IMR-90 (cell line): ENCODE results near the gene C3orf52. TPM values are rescaled to one million over a fixed set of nuclear protein-coding genes. Genes with fewer than 3 reads are reported as not detected.
A peak's percentile ranks its signal among the peaks of the same experiment; 100 is the strongest.

ENCODE experiments used
- ATAC-seq: fragments of 200-7000 bp; cut with Tn5 transposase; 2 replicates; pipeline ENCODE4 v1.9.1; 2020; ENCODE audit warnings: low read depth, mild to moderate bottlenecking, moderate library complexity
- BruUV-seq: library from RNA; stranded (reverse); fragments of 400-500 nt; replicated peaks from 2 replicates; lab custom pipeline; 2021; lab: Mats Ljungman, UMichigan
- CTCF ChIA-PET: fragments of 300-600 bp; formaldehyde crosslinking; extraction: SDS; loops from one replicate; lab custom pipeline; 2021; ENCODE audit warnings: antibody characterized with exemption; lab: Yijun Ruan, JAX
- POLR2A ChIA-PET: fragments of 300-600 bp; sonication (Branson Sonifier 250); formaldehyde crosslinking; loops from one replicate; lab custom pipeline; 2022; ENCODE audit warnings: antibody characterized with exemption; ENCODE audit not compliant: unreplicated experiment; lab: Charles Lee
- DNase-seq: peaks from one replicate; pipeline ENCODE4 v3.0.0; 2013
- H2AFZ ChIP-seq: replicated peaks from 2 replicates; pipeline ENCODE3; 2013; ENCODE audit warnings: low read length, mild to moderate bottlenecking; ENCODE audit not compliant: poor library complexity
- H2AK5ac ChIP-seq: 2 replicates; pipeline ENCODE4 v1.6.1; 2013; ENCODE audit warnings: low read depth, low read length, inconsistent platforms
- H2AK9ac ChIP-seq: replicated peaks from 2 replicates; pipeline ENCODE3; 2013; ENCODE audit warnings: mild to moderate bottlenecking, low read depth, low read length, moderate library complexity; ENCODE audit not compliant: poor library complexity
- H2BK120ac ChIP-seq: 2 replicates; pipeline ENCODE4 v1.6.1; 2013; ENCODE audit warnings: low read depth, low read length, inconsistent platforms
- H2BK15ac ChIP-seq: 3 replicates; pipeline ENCODE4 v1.6.1; 2013; ENCODE audit warnings: low read depth, low read length, inconsistent platforms
- H2BK20ac ChIP-seq: 2 replicates; pipeline ENCODE4 v1.6.1; 2013; ENCODE audit warnings: low read depth, mild to moderate bottlenecking, inconsistent platforms, low read length, moderate library complexity
- H2BK5ac ChIP-seq: 2 replicates; pipeline ENCODE4 v1.6.1; 2013; ENCODE audit warnings: mild to moderate bottlenecking, low read depth, low read length, inconsistent platforms; ENCODE audit not compliant: poor library complexity, severe bottlenecking
- H3K14ac ChIP-seq: replicated peaks from 2 replicates; pipeline ENCODE4 v1.6.1; 2013; ENCODE audit warnings: low read depth, low read length, inconsistent platforms
- H3K18ac ChIP-seq: 2 replicates; pipeline ENCODE4 v1.6.1; 2013; ENCODE audit warnings: low read depth, low read length, control low read depth
- H3K23ac ChIP-seq: 2 replicates; pipeline ENCODE4 v1.6.1; 2013; ENCODE audit warnings: low read depth, low read length, inconsistent platforms
- H3K27ac ChIP-seq: 2 replicates; pipeline ENCODE4 v1.5.1; 2013; ENCODE audit warnings: mild to moderate bottlenecking, control low read depth, low read length; ENCODE audit not compliant: insufficient read depth
- H3K27me3 ChIP-seq: 2 replicates; pipeline ENCODE4 v1.6.1; 2013; ENCODE audit warnings: low read length; ENCODE audit not compliant: control insufficient read depth, insufficient read depth
- H3K36me3 ChIP-seq: 2 replicates; pipeline ENCODE4 v1.6.1; 2013; ENCODE audit warnings: low read length, mixed read lengths; ENCODE audit not compliant: control insufficient read depth, insufficient read depth
- H3K4ac ChIP-seq: 2 replicates; pipeline ENCODE4 v1.6.1; 2013; ENCODE audit warnings: low read depth, low read length, inconsistent platforms
- H3K4me1 ChIP-seq: 2 replicates; pipeline ENCODE4 v1.6.1; 2013; ENCODE audit warnings: low read length, mixed read lengths; ENCODE audit not compliant: control insufficient read depth, insufficient read depth
- H3K4me2 ChIP-seq: 2 replicates; pipeline ENCODE4 v1.6.1; 2013; ENCODE audit warnings: low read depth, mild to moderate bottlenecking, control low read depth, low read length, moderate library complexity
- H3K4me3 ChIP-seq: 2 replicates; pipeline ENCODE4 v1.5.1; 2013; ENCODE audit warnings: low read depth, mild to moderate bottlenecking, control low read depth, low read length, moderate library complexity; ENCODE audit not compliant: insufficient read depth
- H3K56ac ChIP-seq: 2 replicates; pipeline ENCODE4 v1.6.1; 2013; ENCODE audit warnings: low read length, inconsistent platforms; ENCODE audit not compliant: insufficient read depth; ENCODE audit errors: extremely low read depth
- H3K79me1 ChIP-seq, 2 experiments: 2 replicates each; pipeline ENCODE4 v1.6.1; 2013; ENCODE audit warnings: low read length in 2 of 2, inconsistent platforms in 1 of 2, low read depth in 1 of 2
- H3K9ac ChIP-seq: 2 replicates; pipeline ENCODE4 v1.6.1; 2013; ENCODE audit warnings: low read depth, low read length, control low read depth
- H3K9me1 ChIP-seq: 2 replicates; pipeline ENCODE4 v1.6.1; 2013; ENCODE audit warnings: low read length, inconsistent platforms; ENCODE audit not compliant: insufficient read depth
- H3K9me3 ChIP-seq: 2 replicates; pipeline ENCODE4 v1.6.1; 2013; ENCODE audit warnings: low read length; ENCODE audit not compliant: control insufficient read depth, insufficient read depth
- H4K20me1 ChIP-seq: 2 replicates; pipeline ENCODE4 v1.6.1; 2013; ENCODE audit warnings: low read length, inconsistent platforms; ENCODE audit not compliant: insufficient read depth
- H4K5ac ChIP-seq: 2 replicates; pipeline ENCODE4 v1.6.1; 2013; ENCODE audit warnings: mild to moderate bottlenecking, low read depth, low read length, control low read depth
- H4K8ac ChIP-seq, 2 experiments: 2 replicates each; pipeline ENCODE4 v1.6.1; 2013; ENCODE audit warnings: low read depth in 2 of 2, low read length in 2 of 2, control low read depth in 1 of 2, inconsistent platforms in 1 of 2
- H4K91ac ChIP-seq: 2 replicates; pipeline ENCODE4 v1.6.1; 2013; ENCODE audit warnings: low read depth, low read length, inconsistent platforms; ENCODE audit not compliant: insufficient read depth
- BHLHE40 ChIP-seq: fragments of 150-350 bp; IDR thresholded peaks from 2 replicates; pipeline ENCODE4 v1.6.1; 2016; ENCODE audit warnings: mild to moderate bottlenecking, low read depth, low read length
- CEBPB ChIP-seq: IDR thresholded peaks from 2 replicates; pipeline ENCODE4 v1.6.1; 2012; ENCODE audit warnings: low read depth, low read length, improper control_type of control experiment
- CHD1 ChIP-seq: IDR thresholded peaks from 2 replicates; pipeline ENCODE4 v1.6.1; 2012; ENCODE audit warnings: low read depth, low read length, improper control_type of control experiment
- FOS ChIP-seq: fragments of 150-350 bp; IDR thresholded peaks from 2 replicates; pipeline ENCODE4 v1.6.1; 2016; ENCODE audit warnings: low read depth, low read length
- MAFK ChIP-seq: IDR thresholded peaks from 2 replicates; pipeline ENCODE4 v1.6.1; 2012; ENCODE audit warnings: low read depth, low read length, improper control_type of control experiment
- MXI1 ChIP-seq: IDR thresholded peaks from 2 replicates; pipeline ENCODE4 v1.6.1; 2012; ENCODE audit warnings: low read depth, mild to moderate bottlenecking, low read length, moderate library complexity, borderline replicate concordance
- NFE2L2 ChIP-seq: fragments of 150-350 bp; IDR thresholded peaks from 2 replicates; pipeline ENCODE4 v1.6.1; 2016; ENCODE audit warnings: low read depth, mild to moderate bottlenecking, low read length
- POLR2A ChIP-seq: IDR thresholded peaks from 2 replicates; pipeline ENCODE4 v1.6.1; 2012; ENCODE audit warnings: mild to moderate bottlenecking, low read depth, low read length
- RAD21 ChIP-seq: IDR thresholded peaks from 2 replicates; pipeline ENCODE4 v1.6.1; 2012; ENCODE audit warnings: low read length, improper control_type of control experiment
- RCOR1 ChIP-seq: IDR thresholded peaks from 2 replicates; pipeline ENCODE4 v1.6.1; 2012; ENCODE audit warnings: mild to moderate bottlenecking, low read length, improper control_type of control experiment; ENCODE audit not compliant: insufficient replicate concordance
- RFX5 ChIP-seq: IDR thresholded peaks from 2 replicates; pipeline ENCODE4 v1.8.0; 2012; ENCODE audit warnings: low read depth, mild to moderate bottlenecking, low read length, moderate library complexity
- WGBS, 2 experiments: methylation state at CpG; one replicate each; pipeline versions ENCODE4 v1.1.5 to v1.1.7; 2013; ENCODE audit warnings: missing lambda C conversion rate in 2 of 2; ENCODE audit not compliant: insufficient read length in 1 of 2; ENCODE audit errors: extremely low coverage in 2 of 2; 5-methylcytosine and 5-hydroxymethylcytosine counted together
- dilution Hi-C: fragments of 300-500 bp; cut with HindIII; formaldehyde crosslinking; loops from one replicate; pipeline ENCODE4 v1.14.3; 2018; ENCODE audit warnings: low sequenced_read_pairs; ENCODE audit not compliant: unreplicated experiment
- in situ Hi-C: fragments of 300-500 bp; cut with MboI; formaldehyde crosslinking; loops from 3 replicates; pipeline ENCODE4 v1.14.3; 2019; ENCODE audit warnings: low sequenced_read_pairs, inconsistent platforms, mixed read lengths
- intact Hi-C: fragments of 100-400 bp; cut with micrococcal nuclease; formaldehyde crosslinking; loops from 2 replicates; pipeline ENCODE4 v1.10.0; 2022
- polyA plus RNA-seq, 3 experiments: library from polyadenylated mRNA; depleted of rRNA; stranded (reverse); fragments of >200 nt; gene quantifications; 2 replicates each; pipeline ENCODE4 v1.2.3, GENCODE V29; 2012; ENCODE audit warnings: low replicate concordance in 1 of 3
- total RNA-seq: library from RNA; depleted of rRNA; stranded (reverse); fragments of >200 nt; gene quantifications from 2 replicates; pipeline ENCODE4 v1.2.3, GENCODE V29; 2012
- TF ChIP-seq, protein P1 (sequence below): fragments of 150-350 bp; IDR thresholded peaks from 2 replicates; pipeline ENCODE4 v1.6.1; 2016; ENCODE audit warnings: low read depth, mild to moderate bottlenecking, low read length, moderate library complexity, borderline replicate concordance
- TF ChIP-seq, protein P2 (sequence below): fragments of 150-350 bp; IDR thresholded peaks from 2 replicates; pipeline ENCODE4 v1.6.1; 2017; ENCODE audit warnings: mild to moderate bottlenecking, antibody characterized with exemption, low read length, low read depth
- TF ChIP-seq, protein P3 (sequence below): conservative IDR thresholded peaks from 2 replicates; pipeline ENCODE4 v1.5.1; 2012; ENCODE audit warnings: mild to moderate bottlenecking, low read depth, low read length, improper control_type of control experiment

Gene C3orf52
- total and polyA plus RNA-seq, 2 of the 4 experiments (the other 2 are of a cell fraction): 7.5 to 12.5 TPM

- Histone ChIP-seq H4K5ac (peak overlapping the region; percentile 41; the same call in 1 of the 2 replicates), H2BK5ac (peak overlapping the region; percentile 97), H4K91ac (peak overlapping the region; percentile 9; the same call in 1 of the 2 replicates), H3K27ac (peak overlapping the region; percentile 70), H3K14ac (peak overlapping the region; percentile 46), H2BK15ac (peak overlapping the region; percentile 79; the same call in 1 of the 3 replicates), H3K4ac (peak overlapping the region; percentile 73), H3K79me1 (no peaks in the 10 kb centered on the region), H3K23ac (peak overlapping the region; percentile 43), H2BK120ac (peak overlapping the region; percentile 75), H4K20me1 (no peaks in the 10 kb centered on the region), H3K4me3 (peak overlapping the region; percentile 6; the same call in 1 of the 2 replicates), H2BK20ac (peak overlapping the region; percentile 59), H3K56ac (no peak overlapping the region), H3K36me3 (no peaks in the 10 kb centered on the region), H3K4me2 (peak overlapping the region; percentile 85), H3K9me1 (peaks cover 6% of the 10 kb centered on the region), H3K9ac (no peak overlapping the region), H3K27me3 (peaks cover 1% of the 10 kb centered on the region; the same call in 1 of the 2 replicates), H4K8ac (peak overlapping the region in 1 of 2 experiments; percentile 76; a peak in 2 of 4 replicates), H3K9me3 (no peaks in the 10 kb centered on the region), H2AK5ac (peak overlapping the region; percentile 30), H2AFZ (peak overlapping the region; percentile 90), H2AK9ac (peak overlapping the region; percentile 62), H3K18ac (peak overlapping the region; percentile 88), H3K4me1 (peaks cover 10% of the 10 kb centered on the region)
- dilution Hi-C loops: no loop called here
- DNase-seq (peak; percentile 97), ATAC-seq (peak; percentile 97)
- no TSS peak for BruUV-seq
- ChIA-PET POLR2A (no interaction called here), CTCF (no interaction called here)
- in situ Hi-C loops: no loop called here
- WGBS, 2 experiments: 0% methylated on average over 1 of the region's 6 CpGs; no CpG with 5 or more reads in 1 of the 2 experiments
- intact Hi-C loops: no loop called here
- TF ChIP-seq FOS (peak; percentile 52; the same call in 1 of the 2 replicates), CEBPB (peak; percentile 78), POLR2A (no peak), MAFK (peak; percentile 64; the same call in 1 of the 2 replicates), BHLHE40 (peak; percentile 82), RCOR1 (no peak), MXI1 (peak; percentile 75), CHD1 (peak; percentile 66; the same call in 1 of the 2 replicates), RAD21 (no peak), NFE2L2 (no peak), RFX5 (no peak)
- TF ChIP-seq, protein P1, sequence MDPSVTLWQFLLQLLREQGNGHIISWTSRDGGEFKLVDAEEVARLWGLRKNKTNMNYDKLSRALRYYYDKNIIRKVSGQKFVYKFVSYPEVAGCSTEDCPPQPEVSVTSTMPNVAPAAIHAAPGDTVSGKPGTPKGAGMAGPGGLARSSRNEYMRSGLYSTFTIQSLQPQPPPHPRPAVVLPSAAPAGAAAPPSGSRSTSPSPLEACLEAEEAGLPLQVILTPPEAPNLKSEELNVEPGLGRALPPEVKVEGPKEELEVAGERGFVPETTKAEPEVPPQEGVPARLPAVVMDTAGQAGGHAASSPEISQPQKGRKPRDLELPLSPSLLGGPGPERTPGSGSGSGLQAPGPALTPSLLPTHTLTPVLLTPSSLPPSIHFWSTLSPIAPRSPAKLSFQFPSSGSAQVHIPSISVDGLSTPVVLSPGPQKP: no peak
- TF ChIP-seq, protein P2, sequence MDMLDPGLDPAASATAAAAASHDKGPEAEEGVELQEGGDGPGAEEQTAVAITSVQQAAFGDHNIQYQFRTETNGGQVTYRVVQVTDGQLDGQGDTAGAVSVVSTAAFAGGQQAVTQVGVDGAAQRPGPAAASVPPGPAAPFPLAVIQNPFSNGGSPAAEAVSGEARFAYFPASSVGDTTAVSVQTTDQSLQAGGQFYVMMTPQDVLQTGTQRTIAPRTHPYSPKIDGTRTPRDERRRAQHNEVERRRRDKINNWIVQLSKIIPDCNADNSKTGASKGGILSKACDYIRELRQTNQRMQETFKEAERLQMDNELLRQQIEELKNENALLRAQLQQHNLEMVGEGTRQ: peak; percentile 85
- TF ChIP-seq, protein P3, sequence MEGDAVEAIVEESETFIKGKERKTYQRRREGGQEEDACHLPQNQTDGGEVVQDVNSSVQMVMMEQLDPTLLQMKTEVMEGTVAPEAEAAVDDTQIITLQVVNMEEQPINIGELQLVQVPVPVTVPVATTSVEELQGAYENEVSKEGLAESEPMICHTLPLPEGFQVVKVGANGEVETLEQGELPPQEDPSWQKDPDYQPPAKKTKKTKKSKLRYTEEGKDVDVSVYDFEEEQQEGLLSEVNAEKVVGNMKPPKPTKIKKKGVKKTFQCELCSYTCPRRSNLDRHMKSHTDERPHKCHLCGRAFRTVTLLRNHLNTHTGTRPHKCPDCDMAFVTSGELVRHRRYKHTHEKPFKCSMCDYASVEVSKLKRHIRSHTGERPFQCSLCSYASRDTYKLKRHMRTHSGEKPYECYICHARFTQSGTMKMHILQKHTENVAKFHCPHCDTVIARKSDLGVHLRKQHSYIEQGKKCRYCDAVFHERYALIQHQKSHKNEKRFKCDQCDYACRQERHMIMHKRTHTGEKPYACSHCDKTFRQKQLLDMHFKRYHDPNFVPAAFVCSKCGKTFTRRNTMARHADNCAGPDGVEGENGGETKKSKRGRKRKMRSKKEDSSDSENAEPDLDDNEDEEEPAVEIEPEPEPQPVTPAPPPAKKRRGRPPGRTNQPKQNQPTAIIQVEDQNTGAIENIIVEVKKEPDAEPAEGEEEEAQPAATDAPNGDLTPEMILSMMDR: no peak
These were observed 11.3 kb upstream of the C3orf52 start for GRCh38 chr3:112074616-112075497.
